SK-N-DZ (cell line): Measurements from ENCODE around the gene C6orf163.
A peak's percentile ranks its signal among the peaks of the same experiment; 100 is the strongest.

Experiments
- DNase-seq: peaks from one replicate; pipeline ENCODE4 v3.0.0-alpha.2; 2015; ENCODE audit warnings: low spot score

C6orf163 gene

GRCh38 chr6:87356181-87356580 is 11.6 kb downstream of the C6orf163 start:
- no peak for DNase-seq

GRCh38 chr6:87357479-87358196 is 13.0 kb downstream of the C6orf163 start:
- DNase-seq = no peak

- no peak for DNase-seq
Measured at GRCh38 chr6:87364602-87365252, 20.1 kb downstream of the C6orf163 start.

DNA sequence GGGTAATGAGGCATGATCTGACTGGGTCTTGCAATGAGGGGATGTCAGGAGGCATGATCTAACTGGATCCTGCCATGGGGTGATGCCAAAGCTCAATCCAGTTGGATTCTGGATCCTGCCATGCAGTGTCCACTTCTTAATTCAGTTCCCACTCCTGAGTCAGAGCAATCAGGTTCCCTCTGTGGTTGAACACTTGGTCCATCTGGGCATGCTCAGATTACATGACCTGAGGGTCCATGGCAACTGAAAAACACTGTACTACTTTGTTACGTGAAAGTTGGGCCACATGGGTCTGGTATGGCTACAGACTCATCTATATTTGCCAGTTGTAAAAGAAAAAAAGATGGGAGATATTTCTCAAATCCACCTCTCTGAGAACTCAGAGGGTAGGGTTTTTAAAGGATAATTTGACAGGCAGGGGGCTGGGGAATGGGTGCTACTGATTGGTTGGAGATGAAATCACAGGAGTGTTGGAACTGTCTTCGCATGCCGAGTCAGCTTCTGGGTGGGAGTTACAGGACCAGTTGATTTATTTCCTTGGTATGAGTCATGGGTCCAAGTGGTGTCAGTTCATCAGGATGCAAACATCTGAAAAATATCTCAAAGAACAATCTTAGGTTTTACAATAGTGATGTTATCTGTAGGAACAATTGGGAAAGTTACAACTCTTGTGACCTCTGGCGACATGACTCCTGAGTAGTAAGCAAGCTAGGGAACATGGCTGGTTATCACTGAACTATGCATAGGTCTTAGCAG is 21.6 kb downstream of the C6orf163 start:
- no peak for DNase-seq

DNA sequence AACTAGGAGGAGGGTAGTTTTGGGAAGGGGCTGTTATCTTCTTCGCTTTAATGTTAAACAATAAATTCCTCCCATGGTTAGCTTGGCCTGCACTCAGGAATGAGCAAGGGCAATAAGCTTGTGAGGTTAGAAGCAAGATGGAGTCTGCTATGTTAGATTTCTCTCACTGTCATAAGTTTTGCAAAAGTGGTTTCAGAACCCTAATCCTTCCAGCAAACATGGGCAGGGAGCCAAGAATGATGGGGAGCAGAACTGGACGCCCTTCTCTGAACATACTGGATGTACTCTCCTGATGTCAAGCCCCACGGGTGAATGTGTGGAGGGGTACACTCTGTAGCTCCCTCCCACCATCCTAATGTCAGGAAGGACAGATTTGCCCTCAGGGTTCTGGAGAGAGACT is 22.3 kb downstream of the C6orf163 start:
- no peak for DNase-seq

- no peak for DNase-seq
Measured at GRCh38 chr6:87373377-87373776, 28.8 kb downstream of the C6orf163 start.

DNA sequence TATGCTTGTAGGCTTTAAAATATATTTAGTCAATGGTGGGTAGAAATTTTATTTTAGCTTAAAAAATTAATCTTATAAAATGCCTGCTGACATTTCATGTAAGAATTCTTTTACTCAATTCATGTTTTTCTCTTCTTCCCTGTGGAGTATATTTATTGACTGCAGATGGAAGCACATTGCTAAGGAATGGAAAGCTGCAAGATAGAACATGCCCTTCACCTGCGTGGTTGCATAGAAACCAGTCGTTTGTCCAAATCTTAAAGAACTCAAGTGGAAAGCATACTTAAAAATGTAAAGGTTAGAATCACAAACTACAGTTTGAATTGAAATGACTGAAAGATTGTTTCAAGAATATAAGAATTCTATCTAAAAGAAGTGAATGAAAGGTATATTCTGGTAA is 30.7 kb downstream of the C6orf163 start:
- DNase-seq = no peak

GRCh38 chr6:87376643-87377042 is 32.0 kb downstream of the C6orf163 start:
- no peak for DNase-seq

DNA sequence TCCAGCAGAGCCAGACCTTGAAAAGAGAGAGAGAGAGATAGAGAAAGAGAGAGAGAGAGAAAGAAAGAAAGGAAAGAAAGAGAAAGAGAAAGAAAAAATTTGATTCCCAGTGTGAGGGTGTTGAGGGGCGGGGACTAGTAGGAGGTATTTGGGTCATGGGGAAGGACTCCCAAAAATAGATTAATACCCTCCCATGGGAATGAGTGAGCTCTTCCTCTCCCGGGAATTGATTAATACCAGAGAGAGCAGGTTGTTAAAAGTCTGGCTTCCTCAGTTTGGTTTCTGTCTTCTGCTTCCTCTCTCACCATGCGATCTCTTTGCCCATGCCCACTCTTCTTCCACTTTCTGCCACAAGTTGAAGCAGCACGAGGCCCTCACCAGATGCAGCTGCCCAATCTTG is 34.3 kb downstream of the C6orf163 start:
- no peak for DNase-seq

DNA sequence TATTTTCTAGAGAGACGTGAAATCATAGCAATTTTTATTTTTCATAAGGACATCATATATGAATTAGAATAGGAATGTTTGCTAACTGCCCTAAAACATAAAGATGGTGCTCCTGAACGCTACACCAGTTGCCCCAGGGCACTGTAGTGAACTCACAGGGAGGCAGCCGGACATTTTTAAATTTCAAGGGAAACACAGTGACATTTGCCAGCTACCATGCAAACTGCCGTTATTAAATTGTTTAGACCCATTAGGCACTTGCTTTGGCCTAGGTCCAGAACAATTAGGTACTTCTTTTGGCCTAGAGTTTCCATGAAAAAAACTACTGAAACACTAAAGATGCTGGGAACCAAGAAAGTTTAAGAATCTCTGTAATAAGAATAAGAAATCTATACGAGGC is 38.2 kb downstream of the C6orf163 start:
- DNase-seq = no peak

DNA sequence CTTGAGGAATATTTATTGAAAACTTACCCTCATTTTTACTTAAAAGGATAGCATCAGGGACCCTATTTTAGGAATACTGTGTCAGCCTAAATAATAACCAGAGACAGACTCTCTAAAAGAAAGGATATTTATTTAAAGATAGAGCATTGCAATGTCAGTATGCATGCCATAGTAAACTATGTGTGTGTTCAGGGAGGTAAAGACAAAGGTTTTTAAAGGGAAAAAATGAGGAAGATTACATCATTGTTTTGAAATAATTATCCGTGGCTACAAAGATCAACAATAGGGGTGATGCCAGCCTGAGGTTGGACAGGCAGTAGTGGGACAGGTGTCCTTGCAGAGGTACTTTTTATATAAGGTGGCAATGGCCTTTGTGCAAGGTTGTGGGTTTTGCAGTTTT is 39.4 kb downstream of the C6orf163 start:
- DNase-seq = no peak

- no peak for DNase-seq
Measured at GRCh38 chr6:87384449-87384848, 39.8 kb downstream of the C6orf163 start.

DNA sequence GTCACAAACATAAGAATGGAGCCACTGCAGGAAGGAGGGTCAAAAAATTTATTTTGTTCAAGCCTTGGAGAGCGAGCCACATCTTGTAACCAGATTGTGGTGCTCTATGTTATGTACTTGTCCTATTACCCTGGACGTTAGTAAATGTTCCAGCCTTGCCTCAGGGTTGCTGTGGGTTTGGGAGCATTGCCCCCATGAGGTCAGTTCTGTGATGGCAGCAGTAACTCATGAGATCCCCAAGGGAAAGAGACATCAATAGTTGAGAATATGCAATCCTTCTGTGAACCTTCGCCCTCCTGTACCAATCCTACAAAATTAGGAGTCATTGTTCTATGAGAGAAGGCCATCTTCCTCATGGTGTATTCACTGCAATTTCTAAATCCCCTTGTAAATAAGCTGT is 46.7 kb downstream of the C6orf163 start:
- DNase-seq = peak; percentile 62

GRCh38 chr6:87393026-87393622 is 48.5 kb downstream of the C6orf163 start:
- peak; percentile 73 for DNase-seq

- DNase-seq = no peak
Measured at GRCh38 chr6:87395431-87395830, 50.8 kb downstream of the C6orf163 start.

- DNase-seq = no peak
Measured at GRCh38 chr6:87396595-87397392, 52.2 kb downstream of the C6orf163 start.

DNA sequence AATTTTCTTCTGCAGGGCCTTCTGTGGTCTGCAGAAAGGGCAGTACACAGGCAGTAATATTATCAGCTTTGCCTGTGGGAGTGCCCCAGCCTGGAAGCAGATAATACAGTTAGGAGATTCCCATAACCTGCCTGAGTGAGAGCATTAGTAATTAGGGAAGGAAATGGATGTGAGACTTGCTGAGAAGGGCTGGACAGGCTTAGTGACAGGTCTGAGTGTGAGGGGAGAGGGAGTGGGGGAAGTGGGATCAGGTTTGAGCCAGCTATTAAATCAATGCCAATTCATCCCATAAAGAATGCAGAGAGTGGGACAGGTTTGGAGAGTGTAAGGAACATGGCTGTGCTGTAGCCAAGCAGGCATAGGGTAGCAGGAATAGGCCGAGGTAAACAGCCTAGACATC is 53.0 kb downstream of the C6orf163 start:
- peak; percentile 45 for DNase-seq

GRCh38 chr6:87401832-87402231 is 57.2 kb downstream of the C6orf163 start:
- no peak for DNase-seq

DNA sequence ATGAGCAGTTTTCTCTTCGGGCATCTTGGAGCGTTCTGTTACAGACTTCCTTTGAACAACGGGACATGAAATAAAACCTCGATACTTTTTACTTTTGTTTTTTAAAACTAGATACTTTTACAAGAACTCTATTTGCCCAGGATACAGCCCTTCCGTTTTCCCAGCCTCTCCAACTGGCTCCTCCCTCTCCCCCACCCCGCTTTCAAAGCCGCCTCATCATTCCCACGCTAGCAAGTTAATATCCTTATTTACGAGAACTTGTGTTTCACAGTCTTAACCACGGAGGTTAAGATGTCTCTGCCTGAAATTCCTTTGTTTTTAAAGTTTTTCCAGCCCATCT is 62.9 kb downstream of the C6orf163 start:
- DNase-seq = no peak

GRCh38 chr6:87407901-87408720 is 63.5 kb downstream of the C6orf163 start, which contains the start of gene CFAP206:
Gene CFAP206, plus strand, starts transcription at chr6:87407972. Its CDS starts 1,868 bp downstream, at chr6:87409840.
- peak; percentile 87 for DNase-seq
